NCI-H748 treated with DMSO at 0.1 percent for 48 hours (cell line): ENCODE data around the gene GOLGA2.
A peak's percentile ranks its signal among the peaks of the same experiment; 100 is the strongest.
"Not testable (repeated sequence)": the region's sequence is repeated elsewhere in the genome, so short reads cannot be mapped to it uniquely, and the experiment has no call there.

ENCODE experiments used
- DNase-seq: peaks from one replicate; lab custom pipeline; 2025; lab: John Stamatoyannopoulos, UW

GOLGA2 gene

DNA sequence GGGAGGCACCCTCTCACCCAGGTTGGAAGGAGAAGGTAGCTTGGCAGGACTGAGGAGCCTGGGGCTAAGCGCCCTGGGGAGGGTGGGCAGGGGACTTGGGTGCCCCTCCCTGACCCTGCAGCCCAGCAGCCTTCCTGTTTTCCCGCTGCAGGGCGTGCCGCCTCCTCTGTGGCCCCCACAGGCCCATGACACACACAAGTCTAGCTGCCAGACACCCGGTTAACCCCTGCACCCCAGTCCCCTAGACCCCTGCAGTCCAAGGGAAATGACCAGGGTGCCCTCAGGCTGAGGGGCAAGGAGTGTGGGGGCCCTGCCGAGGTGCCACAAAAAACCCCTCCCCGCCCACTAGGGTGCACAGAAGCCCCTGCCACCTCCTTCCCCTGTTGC, 33.0 kb downstream of the GOLGA2 start:
- no peak for DNase-seq

- DNase-seq, result no peak
Observed at GRCh38 chr9:128242124-128242523, 33.7 kb downstream of the GOLGA2 start.

GRCh38 chr9:128233817-128234406, 41.9 kb downstream of the GOLGA2 start:
- DNase-seq, result no peak

DNA sequence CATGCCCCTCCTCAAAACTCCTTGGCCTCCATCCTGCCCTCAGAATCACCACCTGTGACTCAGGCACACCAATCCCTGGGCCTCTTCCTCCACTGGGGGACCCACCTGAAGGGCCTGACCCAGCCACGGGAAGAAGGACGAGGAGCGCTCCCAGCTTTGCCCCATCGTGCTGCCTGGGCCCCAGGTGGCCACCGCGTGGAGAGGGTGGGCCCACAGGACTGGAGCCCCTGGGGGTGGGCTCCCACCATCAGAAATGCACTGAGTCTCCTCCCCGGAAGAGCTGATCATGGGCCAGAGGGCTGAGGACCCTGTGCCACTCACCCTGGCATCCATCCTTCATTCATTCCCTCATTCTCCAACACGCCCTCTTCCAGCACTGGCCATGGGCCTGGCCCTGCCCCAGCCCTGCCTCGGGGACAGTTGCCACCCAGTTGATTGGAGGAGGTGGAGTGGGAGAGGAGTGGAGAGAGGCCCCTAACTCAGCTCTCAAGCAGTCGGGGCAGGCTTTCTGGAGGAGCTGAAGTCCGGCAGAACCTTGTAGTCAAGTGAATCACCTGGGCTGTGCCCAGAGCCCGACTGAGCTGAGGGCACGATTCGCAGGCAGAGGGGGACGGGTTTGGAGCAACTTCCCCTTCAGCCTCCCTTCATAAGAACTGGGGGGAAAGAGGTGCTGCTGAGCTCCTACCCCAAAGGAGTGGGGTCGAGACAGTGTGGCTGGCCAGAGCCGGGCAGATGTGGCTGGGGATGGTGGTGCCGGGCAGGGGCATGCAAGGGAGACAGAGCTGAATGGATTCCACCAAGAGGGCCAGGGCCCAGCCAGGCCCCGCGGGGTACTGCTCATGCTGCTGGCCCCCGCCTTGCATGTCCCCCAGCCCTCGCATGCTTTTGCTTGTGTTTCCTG, 43.0 kb downstream of the GOLGA2 start:
- no peak for DNase-seq

DNA sequence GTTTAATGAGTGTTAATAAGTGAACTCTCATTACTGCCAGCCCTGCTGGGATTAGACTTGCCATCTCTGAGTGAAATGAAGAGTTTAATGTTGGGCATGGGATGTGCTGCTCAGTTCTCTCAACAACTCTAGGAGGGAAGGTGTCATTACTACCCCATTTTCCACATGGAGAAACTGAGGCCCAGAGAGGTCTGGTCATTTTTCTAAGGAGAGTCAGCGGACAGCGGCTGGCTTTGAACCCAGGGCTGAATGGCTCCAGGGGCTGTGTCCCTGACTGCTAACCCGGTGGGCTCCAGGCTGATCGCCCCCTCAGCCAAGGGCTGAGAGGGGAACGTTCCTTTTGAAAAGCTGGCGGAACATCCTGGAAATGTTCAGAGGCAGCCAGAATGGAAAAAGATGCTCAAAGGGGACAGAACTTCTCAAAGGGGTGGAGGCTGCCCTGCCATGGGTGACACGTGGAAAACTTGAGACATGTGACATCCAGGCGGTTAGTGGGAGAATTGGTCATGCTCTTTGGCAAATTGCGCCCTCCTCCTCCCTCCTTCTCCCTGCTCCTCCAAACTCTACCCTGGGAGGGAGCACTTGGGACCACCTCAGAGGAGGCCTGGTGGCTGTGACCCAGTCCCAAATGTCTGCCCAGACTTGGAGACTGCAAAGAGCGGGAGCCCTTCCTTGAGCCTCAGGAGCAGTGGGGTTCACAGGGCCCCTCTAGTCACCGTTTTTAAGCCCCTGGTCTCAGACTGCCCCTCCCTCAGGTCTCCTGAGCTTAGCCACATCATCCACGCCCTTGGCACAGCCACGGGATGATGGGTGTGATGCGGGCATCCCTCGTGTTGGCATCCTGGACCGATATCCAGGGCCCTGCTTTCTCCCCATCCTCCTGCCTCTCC, 43.9 kb downstream of the GOLGA2 start:
- DNase-seq, result no peak

DNA sequence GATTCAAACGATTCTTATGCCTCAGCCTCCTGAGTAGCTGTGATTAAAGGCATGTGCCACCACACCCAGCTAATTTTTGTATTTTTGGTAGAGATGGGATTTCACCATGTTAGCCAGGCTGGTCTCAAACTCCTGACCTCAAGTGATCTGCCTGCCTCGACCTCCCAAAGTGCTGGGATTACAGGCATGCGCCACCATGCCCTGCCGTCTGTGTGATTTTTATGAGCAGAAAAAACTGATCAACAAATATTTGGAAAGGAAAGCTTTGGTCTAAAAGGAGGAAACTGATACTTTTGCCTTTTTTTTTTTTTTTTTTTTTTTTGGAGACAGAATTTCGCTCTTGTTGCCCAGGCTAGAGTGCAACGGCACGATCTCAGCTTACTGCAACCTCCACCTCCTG, 44.9 kb downstream of the GOLGA2 start:
- DNase-seq, result not testable (repeated sequence)

DNA sequence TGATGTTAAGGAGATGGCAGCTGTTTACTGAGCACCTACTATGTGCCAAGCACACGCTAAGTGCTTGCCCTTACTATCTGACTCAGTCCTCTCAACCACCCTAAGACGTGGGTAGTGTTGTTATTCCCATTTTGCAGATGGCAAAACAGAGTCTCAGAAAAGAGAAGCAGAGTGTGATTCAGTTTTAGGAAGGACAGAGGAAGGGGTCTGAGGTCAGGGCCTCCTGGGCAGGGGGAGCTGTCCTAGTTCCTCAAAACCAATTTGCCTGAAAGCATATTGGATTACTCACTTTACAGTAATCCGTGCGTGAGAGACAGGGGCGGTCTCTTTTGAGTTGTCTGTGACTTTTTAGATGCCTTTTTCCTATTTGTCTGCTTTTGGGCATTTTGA, 49.4 kb downstream of the GOLGA2 start:
- DNase-seq, result no peak

- DNase-seq, result no peak
Observed at GRCh38 chr9:128225770-128226411, 49.9 kb downstream of the GOLGA2 start.

- no peak for DNase-seq
Observed at GRCh38 chr9:128224877-128225276, 50.9 kb downstream of the GOLGA2 start.

GRCh38 chr9:128222880-128223670, 52.7 kb downstream of the GOLGA2 start:
- no peak for DNase-seq

GRCh38 chr9:128222026-128222425, 53.8 kb downstream of the GOLGA2 start:
- DNase-seq, result no peak

GRCh38 chr9:128219831-128220230, 56.0 kb downstream of the GOLGA2 start:
- no peak for DNase-seq

DNA sequence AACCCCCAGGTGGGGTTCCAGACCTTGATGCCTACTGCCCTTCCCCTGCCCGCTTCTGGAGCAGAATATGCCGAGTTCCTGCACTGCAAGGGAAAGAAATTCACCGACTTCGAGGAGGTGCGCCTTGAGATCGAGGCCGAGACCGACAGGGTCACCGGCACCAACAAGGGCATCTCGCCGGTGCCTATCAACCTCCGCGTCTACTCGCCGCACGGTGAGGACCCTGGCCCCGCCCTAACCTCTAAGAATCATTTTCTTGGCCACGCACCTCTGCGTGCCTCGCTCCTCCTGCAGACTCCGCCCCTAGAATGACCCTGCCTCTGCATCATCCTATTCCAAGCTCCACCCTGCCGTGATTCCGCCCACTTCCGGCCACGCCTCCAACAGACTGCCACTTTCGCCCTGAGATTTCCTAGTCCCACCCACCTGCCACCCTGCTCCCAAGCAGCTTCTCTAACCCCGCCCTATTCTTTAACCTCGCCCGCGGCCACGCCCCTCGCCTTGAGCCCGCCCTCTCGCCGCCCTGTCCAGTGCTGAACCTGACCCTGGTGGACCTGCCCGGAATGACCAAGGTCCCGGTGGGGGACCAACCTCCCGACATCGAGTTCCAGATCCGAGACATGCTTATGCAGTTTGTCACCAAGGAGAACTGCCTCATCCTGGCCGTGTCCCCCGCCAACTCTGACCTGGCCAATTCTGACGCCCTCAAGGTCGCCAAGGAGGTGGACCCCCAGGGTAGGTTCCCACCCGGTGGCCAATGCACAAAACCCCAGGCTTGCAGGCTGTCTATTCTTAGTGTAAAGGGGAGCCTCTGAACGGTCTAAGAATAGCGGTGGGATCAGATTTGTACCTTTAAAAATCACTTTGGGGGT, 57.1 kb downstream of the GOLGA2 start:
- DNase-seq, result peak; percentile 96

DNA sequence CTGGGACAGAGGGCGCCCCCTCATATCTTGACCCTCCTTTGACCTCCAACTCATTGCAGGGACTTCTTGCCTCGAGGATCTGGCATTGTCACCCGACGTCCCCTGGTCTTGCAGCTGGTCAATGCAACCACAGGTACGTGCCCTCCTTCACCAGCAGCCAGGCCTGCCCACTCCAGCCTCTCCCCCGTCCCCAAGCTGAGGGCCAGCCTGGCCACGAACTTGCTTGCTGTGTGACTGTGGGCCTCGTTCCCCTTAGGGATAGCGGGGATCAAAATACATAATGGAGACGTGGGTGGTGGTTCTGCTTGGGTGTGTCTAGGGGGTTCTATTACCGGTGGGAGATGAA, 57.7 kb downstream of the GOLGA2 start:
- DNase-seq, result no peak

DNA sequence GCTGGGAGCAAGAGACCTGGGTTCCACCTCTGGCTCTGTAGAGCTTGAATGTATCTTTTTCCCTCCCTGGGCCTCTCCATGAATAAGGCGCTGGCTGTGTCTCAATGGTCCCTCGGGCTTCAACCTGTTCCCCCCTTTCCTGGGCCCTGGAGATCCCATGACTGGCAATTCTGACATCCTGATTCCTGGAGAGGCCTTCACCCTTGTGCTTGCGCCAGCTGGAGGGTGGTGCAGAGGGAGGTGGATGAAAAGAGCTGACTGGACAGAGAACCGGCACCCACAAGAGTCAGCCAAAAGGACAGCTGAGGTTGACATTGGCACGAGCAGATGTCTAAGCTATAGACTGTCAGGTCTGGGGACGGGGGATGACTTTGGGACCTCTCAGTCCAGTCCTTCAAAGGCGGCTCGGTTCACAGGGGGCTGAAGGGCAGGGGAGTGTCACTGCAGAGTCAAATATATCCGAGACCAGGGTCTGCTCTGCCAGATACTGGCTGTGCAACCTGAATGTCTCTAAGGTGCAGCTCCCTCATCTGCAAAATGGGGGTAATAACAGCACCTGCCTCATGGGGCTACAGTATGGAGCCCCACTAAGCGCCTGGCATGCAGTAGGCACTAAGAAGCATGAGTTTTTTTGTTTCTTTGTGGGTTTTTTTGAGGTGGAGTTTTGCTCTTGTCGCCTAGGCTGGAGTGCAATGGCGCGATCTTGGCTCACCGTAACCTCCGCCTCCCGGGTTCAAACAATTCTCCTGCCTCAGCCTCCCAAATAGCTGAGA, 58.8 kb downstream of the GOLGA2 start:
- no peak for DNase-seq

GRCh38 chr9:128215491-128216409, 60.1 kb downstream of the GOLGA2 start:
- DNase-seq, result no peak

GRCh38 chr9:128214571-128215490, 61.0 kb downstream of the GOLGA2 start:
- no peak for DNase-seq
